Measurements from ENCODE around the gene LSAMP. TPM values are rescaled to one million over a fixed set of nuclear protein-coding genes. Genes with fewer than 3 reads are reported as not detected.

Gene LSAMP
- total RNA-seq, 2 donors from 2014 or later, result 1.1 to 5.9 TPM

GRCh38 chr3:115912372-115912771 lies 532.9 kb downstream of the LSAMP start:
- Histone ChIP-seq H3K9ac (ENCODE audit: low read depth in 2 of 2, low read length in 2 of 2) (no peak overlapping the region), H3K4me3 (no peak overlapping the region), H3K9me3 (no peaks in the 10 kb centered on the region), H3K4me1 (no peaks in the 10 kb centered on the region), H3K27ac (no peak overlapping the region), H3K27me3 (no peaks in the 10 kb centered on the region), H3K36me3 (no peaks in the 10 kb centered on the region)
- no peak for TF ChIP-seq CTCF (IDR thresholded peaks at IDR 0.05)
- DNase-seq, result peak; percentile 22
- intact Hi-C loops (cut with DNase I), result no loop called here

- Histone ChIP-seq H3K36me3 (no peaks in the 10 kb centered on the region), H3K9ac (ENCODE audit: low read depth in 2 of 2, low read length in 2 of 2) (no peak overlapping the region), H3K27ac (no peak overlapping the region), H3K27me3 (no peaks in the 10 kb centered on the region), H3K4me1 (no peaks in the 10 kb centered on the region), H3K4me3 (no peak overlapping the region), H3K9me3 (no peaks in the 10 kb centered on the region)
- DNase-seq, result no peak
- intact Hi-C loops (cut with DNase I), result no loop called here
- no peak for TF ChIP-seq CTCF (IDR thresholded peaks at IDR 0.05)
Observed at GRCh38 chr3:115905871-115906270, 539.4 kb downstream of the LSAMP start.

- H3K9ac ChIP-seq (ENCODE audit: low read depth in 2 of 2, low read length in 2 of 2), result no peak overlapping the region
- no peaks in the 10 kb centered on the region for H3K9me3 ChIP-seq
- H3K27ac ChIP-seq, result no peak overlapping the region
- H3K4me1 ChIP-seq, result no peaks in the 10 kb centered on the region
- no peak for TF ChIP-seq CTCF (IDR thresholded peaks at IDR 0.05)
- H3K4me3 ChIP-seq, result no peak overlapping the region
- no peaks in the 10 kb centered on the region for H3K27me3 ChIP-seq
- intact Hi-C loops (cut with DNase I), result no loop called here
- H3K36me3 ChIP-seq, result no peaks in the 10 kb centered on the region
- DNase-seq, result no peak
Observed at GRCh38 chr3:115903843-115904242, 541.4 kb downstream of the LSAMP start.

GRCh38 chr3:115901008-115901407 lies 544.3 kb downstream of the LSAMP start:
- H3K36me3 ChIP-seq, result no peaks in the 10 kb centered on the region
- no peaks in the 10 kb centered on the region for H3K9me3 ChIP-seq
- intact Hi-C loops (cut with DNase I), result no loop called here
- no peaks in the 10 kb centered on the region for H3K4me1 ChIP-seq
- no peak for DNase-seq
- H3K27ac ChIP-seq, result no peak overlapping the region
- H3K9ac ChIP-seq (ENCODE audit: low read depth in 2 of 2, low read length in 2 of 2), result no peak overlapping the region
- no peak for TF ChIP-seq CTCF (IDR thresholded peaks at IDR 0.05)
- no peak overlapping the region for H3K4me3 ChIP-seq
- H3K27me3 ChIP-seq, result no peaks in the 10 kb centered on the region

- no peak for DNase-seq
- Histone ChIP-seq H3K9ac (ENCODE audit: low read depth in 2 of 2, low read length in 2 of 2) (no peak overlapping the region), H3K27ac (no peak overlapping the region), H3K4me3 (no peak overlapping the region), H3K4me1 (no peaks in the 10 kb centered on the region), H3K9me3 (no peaks in the 10 kb centered on the region), H3K27me3 (no peaks in the 10 kb centered on the region), H3K36me3 (no peaks in the 10 kb centered on the region)
- intact Hi-C loops (cut with DNase I), result no loop called here
- no peak for TF ChIP-seq CTCF (IDR thresholded peaks at IDR 0.05)
Observed at GRCh38 chr3:115899535-115899934, 545.8 kb downstream of the LSAMP start.

Data from colonic mucosa (tissue), 4 donors.